Measurements from ENCODE around the gene CCDC40. TPM values are rescaled to one million over a fixed set of nuclear protein-coding genes. Genes with fewer than 3 reads are reported as not detected.
A peak's percentile ranks its signal among the peaks of the same experiment; 100 is the strongest.

Gene CCDC40
- total and polyA plus RNA-seq, 2 of the 13 experiments (the other 11 are each of a cell fraction or from before 2014, with no cell fraction given), result 4.1 to 5.5 TPM

DNA sequence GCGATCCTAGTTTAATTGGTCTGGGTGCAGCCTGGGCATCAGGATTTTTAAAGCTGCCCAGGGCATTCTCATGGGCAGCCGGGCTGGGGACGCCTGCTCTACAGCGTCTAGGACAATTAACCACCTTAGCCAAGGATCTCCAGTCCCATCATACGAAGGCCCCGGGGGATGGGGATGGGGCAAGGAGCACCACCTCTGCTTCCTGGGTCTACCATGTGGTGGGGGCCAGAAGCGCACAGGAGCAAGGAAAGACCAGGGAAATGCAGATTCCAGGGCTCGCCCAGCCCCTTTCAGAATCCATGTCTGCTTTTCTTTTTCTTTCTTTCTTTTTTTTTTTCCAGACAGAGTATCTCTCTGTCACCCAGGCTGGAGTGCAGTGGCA, 30.1 kb upstream of the CCDC40 start:
- peaks cover 2 to 10% of the 10 kb centered on the region in 2 experiments; a peak in 3 of 5 replicates for H3K36me3 ChIP-seq (replicated peaks in 1 of 2; ENCODE audit: control insufficient read depth in 1 of 2, insufficient read depth in 2 of 2, low read length in 2 of 2)
- H3K27me3 ChIP-seq (ENCODE audit: control insufficient read depth in 1 of 2, insufficient read depth in 2 of 2, low read length in 2 of 2), result no peaks in the 10 kb centered on the region
- BruUV-seq (replicated peaks), result no TSS peak
- ChIA-PET CTCF (ENCODE audit: low intra/inter-chr PET ratio, low total read pairs) (interaction anchor here (1.5 to 2.0 kb wide), 2 partner anchors 77 to 118 kb away, joined by 7 to 15 read pairs; no protein-coding TSS in a partner anchor), POLR2A (interaction anchor here (0.8 to 8.5 kb wide), 4 partner anchors 13 to 195 kb away, joined by 3 to 111 read pairs (median 5); no protein-coding TSS in a partner anchor)
- H3K4me2 ChIP-seq (ENCODE audit: low read depth, low read length), result peak overlapping the region; percentile 65
- peaks cover 39% of the 10 kb centered on the region for H3K4me1 ChIP-seq (ENCODE audit: insufficient read depth, low read length)
- 0 out of 6 replicates have a peak overlapping the region, but pooled peaks of 1 of the 3 experiments have one; percentile 50 for H3K4me3 ChIP-seq (replicated peaks in 1 of 3; ENCODE audit: insufficient read depth in 1 of 3, low read depth in 2 of 3, low read length in 3 of 3)
- 46% methylated on average over 7 of the region's 8 CpGs for WGBS (ENCODE audit: low lambda C conversion rate)
- no peak overlapping the region for H2AFZ ChIP-seq (ENCODE audit: low read length)
- DNase-seq (ENCODE audit: low spot score), result no peak
- in situ Hi-C loops (cut with HindIII; ENCODE audit: extremely low pct_ligation_motif_present, low pct_unique_long_range_greater_than_20kb), result loop anchor here (5.0 kb wide), 2 partner anchors 76 to 116 kb away; no protein-coding TSS in a partner anchor
- no peak overlapping the region for H3K27ac ChIP-seq (ENCODE audit: extremely low read length, insufficient read depth, low read length)
- FAIRE-seq, result no peak
- H4K20me1 ChIP-seq (ENCODE audit: insufficient read depth, low read length), result no peaks in the 10 kb centered on the region
- H3K9me3 ChIP-seq (ENCODE audit: low read length), result no peaks in the 10 kb centered on the region
- ATAC-seq, result peak; percentile 9
- peak overlapping the region; percentile 41 for H3K9ac ChIP-seq (ENCODE audit: insufficient read depth, low read depth, low read length)
- H3K79me2 ChIP-seq (ENCODE audit: insufficient read depth, low read length), result no peaks in the 10 kb centered on the region
- intact Hi-C loops (cut with micrococcal nuclease; ENCODE audit: unreplicated experiment), result loop anchor here (1.0 kb wide), 3 partner anchors 30 to 118 kb away; partner anchors contain the start of gene CCDC40
- TF ChIP-seq MXI1 (IDR thresholded peaks at IDR 0.05; ENCODE audit: borderline replicate concordance, low read depth, low read length) (no peak), SYNCRIP (IDR thresholded peaks at IDR 0.05; ENCODE audit: insufficient read depth, low read depth, low read length) (no peak), ATAD3A (CRISPR knock-in tag; IDR thresholded peaks at IDR 0.05) (no peak), ZNF441 (CRISPR knock-in tag; IDR thresholded peaks at IDR 0.05; ENCODE audit: borderline replicate concordance) (no peak), KLF6 (CRISPR knock-in tag; IDR thresholded peaks at IDR 0.05) (no peak), ZNF557 (CRISPR knock-in tag; IDR thresholded peaks at IDR 0.05) (no peak), ZNF672 (CRISPR knock-in tag; IDR thresholded peaks at IDR 0.05) (no peak), PRMT3 (CRISPR knock-in tag; IDR thresholded peaks at IDR 0.05; ENCODE audit: borderline replicate concordance, low read depth) (no peak), ZNF790 (CRISPR knock-in tag; IDR thresholded peaks at IDR 0.05; ENCODE audit: borderline replicate concordance) (no peak), RFXANK (CRISPR knock-in tag; IDR thresholded peaks at IDR 0.05) (no peak), ZMYM3 (CRISPR knock-in tag; IDR thresholded peaks at IDR 0.05) (no peak), SATB2 (CRISPR knock-in tag; IDR thresholded peaks at IDR 0.05) (no peak), NONO (IDR thresholded peaks at IDR 0.05) (no peak), NONO (CRISPR knock-in tag; conservative IDR thresholded peaks at IDR 0.05) (no peak), ZFP36L1 (CRISPR knock-in tag; IDR thresholded peaks at IDR 0.05) (no peak)
- TF ChIP-seq, protein P1, sequence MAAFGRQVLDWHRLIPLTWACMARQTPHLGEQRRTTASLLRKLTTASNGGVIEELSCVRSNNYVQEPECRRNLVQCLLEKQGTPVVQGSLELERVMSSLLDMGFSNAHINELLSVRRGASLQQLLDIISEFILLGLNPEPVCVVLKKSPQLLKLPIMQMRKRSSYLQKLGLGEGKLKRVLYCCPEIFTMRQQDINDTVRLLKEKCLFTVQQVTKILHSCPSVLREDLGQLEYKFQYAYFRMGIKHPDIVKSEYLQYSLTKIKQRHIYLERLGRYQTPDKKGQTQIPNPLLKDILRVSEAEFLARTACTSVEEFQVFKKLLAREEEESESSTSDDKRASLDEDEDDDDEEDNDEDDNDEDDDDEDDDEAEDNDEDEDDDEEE (CRISPR knock-in tag; IDR thresholded peaks at IDR 0.05), result no peak
- TF ChIP-seq, protein P2, sequence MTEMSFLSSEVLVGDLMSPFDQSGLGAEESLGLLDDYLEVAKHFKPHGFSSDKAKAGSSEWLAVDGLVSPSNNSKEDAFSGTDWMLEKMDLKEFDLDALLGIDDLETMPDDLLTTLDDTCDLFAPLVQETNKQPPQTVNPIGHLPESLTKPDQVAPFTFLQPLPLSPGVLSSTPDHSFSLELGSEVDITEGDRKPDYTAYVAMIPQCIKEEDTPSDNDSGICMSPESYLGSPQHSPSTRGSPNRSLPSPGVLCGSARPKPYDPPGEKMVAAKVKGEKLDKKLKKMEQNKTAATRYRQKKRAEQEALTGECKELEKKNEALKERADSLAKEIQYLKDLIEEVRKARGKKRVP (CRISPR knock-in tag; IDR thresholded peaks at IDR 0.05), result no peak
- TF ChIP-seq, protein P3, sequence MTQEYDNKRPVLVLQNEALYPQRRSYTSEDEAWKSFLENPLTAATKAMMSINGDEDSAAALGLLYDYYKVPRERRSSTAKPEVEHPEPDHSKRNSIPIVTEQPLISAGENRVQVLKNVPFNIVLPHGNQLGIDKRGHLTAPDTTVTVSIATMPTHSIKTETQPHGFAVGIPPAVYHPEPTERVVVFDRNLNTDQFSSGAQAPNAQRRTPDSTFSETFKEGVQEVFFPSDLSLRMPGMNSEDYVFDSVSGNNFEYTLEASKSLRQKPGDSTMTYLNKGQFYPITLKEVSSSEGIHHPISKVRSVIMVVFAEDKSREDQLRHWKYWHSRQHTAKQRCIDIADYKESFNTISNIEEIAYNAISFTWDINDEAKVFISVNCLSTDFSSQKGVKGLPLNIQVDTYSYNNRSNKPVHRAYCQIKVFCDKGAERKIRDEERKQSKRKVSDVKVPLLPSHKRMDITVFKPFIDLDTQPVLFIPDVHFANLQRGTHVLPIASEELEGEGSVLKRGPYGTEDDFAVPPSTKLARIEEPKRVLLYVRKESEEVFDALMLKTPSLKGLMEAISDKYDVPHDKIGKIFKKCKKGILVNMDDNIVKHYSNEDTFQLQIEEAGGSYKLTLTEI (CRISPR knock-in tag; conservative IDR thresholded peaks at IDR 0.05), result no peak
- TF ChIP-seq, protein P4, sequence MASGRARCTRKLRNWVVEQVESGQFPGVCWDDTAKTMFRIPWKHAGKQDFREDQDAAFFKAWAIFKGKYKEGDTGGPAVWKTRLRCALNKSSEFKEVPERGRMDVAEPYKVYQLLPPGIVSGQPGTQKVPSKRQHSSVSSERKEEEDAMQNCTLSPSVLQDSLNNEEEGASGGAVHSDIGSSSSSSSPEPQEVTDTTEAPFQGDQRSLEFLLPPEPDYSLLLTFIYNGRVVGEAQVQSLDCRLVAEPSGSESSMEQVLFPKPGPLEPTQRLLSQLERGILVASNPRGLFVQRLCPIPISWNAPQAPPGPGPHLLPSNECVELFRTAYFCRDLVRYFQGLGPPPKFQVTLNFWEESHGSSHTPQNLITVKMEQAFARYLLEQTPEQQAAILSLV (CRISPR knock-in tag; IDR thresholded peaks at IDR 0.05; ENCODE audit: borderline replicate concordance), result 0 out of 2 replicates have a peak, but pooled peaks have one; percentile 0
- TF ChIP-seq, protein P5, sequence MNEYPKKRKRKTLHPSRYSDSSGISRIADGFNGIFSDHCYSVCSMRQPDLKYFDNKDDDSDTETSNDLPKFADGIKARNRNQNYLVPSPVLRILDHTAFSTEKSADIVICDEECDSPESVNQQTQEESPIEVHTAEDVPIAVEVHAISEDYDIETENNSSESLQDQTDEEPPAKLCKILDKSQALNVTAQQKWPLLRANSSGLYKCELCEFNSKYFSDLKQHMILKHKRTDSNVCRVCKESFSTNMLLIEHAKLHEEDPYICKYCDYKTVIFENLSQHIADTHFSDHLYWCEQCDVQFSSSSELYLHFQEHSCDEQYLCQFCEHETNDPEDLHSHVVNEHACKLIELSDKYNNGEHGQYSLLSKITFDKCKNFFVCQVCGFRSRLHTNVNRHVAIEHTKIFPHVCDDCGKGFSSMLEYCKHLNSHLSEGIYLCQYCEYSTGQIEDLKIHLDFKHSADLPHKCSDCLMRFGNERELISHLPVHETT (CRISPR knock-in tag; conservative IDR thresholded peaks at IDR 0.05), result no peak
